Measurements from ENCODE around the gene FMN1.
A peak's percentile ranks its signal among the peaks of the same experiment; 100 is the strongest.

FMN1 gene

GRCh38 chr15:33145447-33145846 lies 49.1 kb downstream of the FMN1 start:
- Histone ChIP-seq H2AK5ac (ENCODE audit: low read length) (no peak overlapping the region), H3K23ac (ENCODE audit: low read length) (no peak overlapping the region), H3K14ac (ENCODE audit: low read length) (peak overlapping the region; percentile 66), H3K9me3 (ENCODE audit: insufficient read depth, low read depth, low read length) (no peaks in the 10 kb centered on the region), H3K36me3 (ENCODE audit: control insufficient read depth in 1 of 2, insufficient read depth in 2 of 2, low read length in 2 of 2) (no peaks in the 10 kb centered on the region), H3K4me2 (ENCODE audit: low read length) (no peak overlapping the region), H2BK120ac (ENCODE audit: insufficient read depth, low read length, poor library complexity) (peak overlapping the region; percentile 98), H2AFZ (ENCODE audit: insufficient read depth, low read length, poor library complexity) (peak overlapping the region; percentile 59), H3K4ac (ENCODE audit: low read depth, low read length) (no peak overlapping the region), H3K9ac (ENCODE audit: low read length) (no peak overlapping the region), H3K27ac (ENCODE audit: low read depth, low read length) (peak overlapping the region; percentile 11), H2BK12ac (ENCODE audit: low read length) (peak overlapping the region; percentile 94), H3K79me1 (ENCODE audit: low read length) (peaks cover 14% of the 10 kb centered on the region), H3K27me3 (ENCODE audit: insufficient read depth, low read length) (no peaks in the 10 kb centered on the region), H4K91ac (ENCODE audit: low read depth, low read length) (peak overlapping the region; percentile 99), H3K18ac (ENCODE audit: low read length) (peak overlapping the region; percentile 57), H3K4me1 (ENCODE audit: control insufficient read depth in 1 of 2, insufficient read depth in 2 of 2, low read length in 2 of 2) (peaks cover 4 to 8% of the 10 kb centered on the region in 2 experiments), H2BK5ac (ENCODE audit: low read depth, low read length, poor library complexity) (peak overlapping the region; percentile 77), H3K79me2 (ENCODE audit: control insufficient read depth, insufficient read depth, low read length, poor library complexity) (peaks cover 1% of the 10 kb centered on the region), H4K12ac (ENCODE audit: low read depth, low read length) (peak overlapping the region; percentile 36), H4K8ac (ENCODE audit: low read depth, low read length) (peak overlapping the region; percentile 75), H3K4me3 (ENCODE audit: low read depth, low read length) (no peak overlapping the region)
- WGBS (ENCODE audit: extremely low coverage, insufficient coverage, insufficient read length) = no CpG with 5 or more reads among the region's 6 CpGs
- DNase-seq = peak; percentile 68 to 79

- Histone ChIP-seq H3K18ac (ENCODE audit: low read length) (no peak overlapping the region), H3K79me1 (ENCODE audit: low read length) (peaks cover 14% of the 10 kb centered on the region), H2BK12ac (ENCODE audit: low read length) (no peak overlapping the region), H2AK5ac (ENCODE audit: low read length) (no peak overlapping the region), H3K79me2 (ENCODE audit: control insufficient read depth, insufficient read depth, low read length, poor library complexity) (peaks cover 1% of the 10 kb centered on the region), H2AFZ (ENCODE audit: insufficient read depth, low read length, poor library complexity) (no peak overlapping the region), H4K8ac (ENCODE audit: low read depth, low read length) (no peak overlapping the region), H3K27ac (ENCODE audit: low read depth, low read length) (no peak overlapping the region), H3K9me3 (ENCODE audit: insufficient read depth, low read depth, low read length) (no peaks in the 10 kb centered on the region), H3K4me2 (ENCODE audit: low read length) (no peak overlapping the region), H4K91ac (ENCODE audit: low read depth, low read length) (no peak overlapping the region), H2BK5ac (ENCODE audit: low read depth, low read length, poor library complexity) (no peak overlapping the region), H3K4me3 (ENCODE audit: low read depth, low read length) (no peak overlapping the region), H3K9ac (ENCODE audit: low read length) (no peak overlapping the region), H4K12ac (ENCODE audit: low read depth, low read length) (no peak overlapping the region), H3K14ac (ENCODE audit: low read length) (no peak overlapping the region), H3K4ac (ENCODE audit: low read depth, low read length) (no peak overlapping the region), H3K23ac (ENCODE audit: low read length) (no peak overlapping the region), H2BK120ac (ENCODE audit: insufficient read depth, low read length, poor library complexity) (no peak overlapping the region), H3K4me1 (ENCODE audit: control insufficient read depth in 1 of 2, insufficient read depth in 2 of 2, low read length in 2 of 2) (peaks cover 4 to 6% of the 10 kb centered on the region in 2 experiments), H3K27me3 (ENCODE audit: insufficient read depth, low read length) (no peaks in the 10 kb centered on the region), H3K36me3 (ENCODE audit: control insufficient read depth in 1 of 2, insufficient read depth in 2 of 2, low read length in 2 of 2) (no peaks in the 10 kb centered on the region)
- DNase-seq = no peak
- no CpG with 5 or more reads among the region's 2 CpGs for WGBS (ENCODE audit: extremely low coverage, insufficient coverage, insufficient read length)
These were observed 51.8 kb downstream of the FMN1 start for GRCh38 chr15:33142708-33143107.

- no peaks in the 10 kb centered on the region for H3K79me1 ChIP-seq (ENCODE audit: low read length)
- H4K8ac ChIP-seq (ENCODE audit: low read depth, low read length) = no peak overlapping the region
- no peak overlapping the region for H3K14ac ChIP-seq (ENCODE audit: low read length)
- no peak overlapping the region for H3K18ac ChIP-seq (ENCODE audit: low read length)
- H2BK12ac ChIP-seq (ENCODE audit: low read length) = no peak overlapping the region
- no peak overlapping the region for H2AFZ ChIP-seq (ENCODE audit: insufficient read depth, low read length, poor library complexity)
- H3K9ac ChIP-seq (ENCODE audit: low read length) = no peak overlapping the region
- no peak for DNase-seq
- H3K4me1 ChIP-seq (ENCODE audit: control insufficient read depth in 1 of 2, insufficient read depth in 2 of 2, low read length in 2 of 2) = no peaks in the 10 kb centered on the region
- no peak overlapping the region for H4K12ac ChIP-seq (ENCODE audit: low read depth, low read length)
- no peaks in the 10 kb centered on the region for H3K79me2 ChIP-seq (ENCODE audit: control insufficient read depth, insufficient read depth, low read length, poor library complexity)
- H2BK120ac ChIP-seq (ENCODE audit: insufficient read depth, low read length, poor library complexity) = no peak overlapping the region
- H3K23ac ChIP-seq (ENCODE audit: low read length) = no peak overlapping the region
- no peak overlapping the region for H3K4ac ChIP-seq (ENCODE audit: low read depth, low read length)
- H3K27me3 ChIP-seq (ENCODE audit: insufficient read depth, low read length) = no peaks in the 10 kb centered on the region
- no peak overlapping the region for H2AK5ac ChIP-seq (ENCODE audit: low read length)
- H3K36me3 ChIP-seq (ENCODE audit: control insufficient read depth in 1 of 2, insufficient read depth in 2 of 2, low read length in 2 of 2) = no peaks in the 10 kb centered on the region
- no peak overlapping the region for H3K27ac ChIP-seq (ENCODE audit: low read depth, low read length)
- no peak overlapping the region for H4K91ac ChIP-seq (ENCODE audit: low read depth, low read length)
- H3K4me3 ChIP-seq (ENCODE audit: low read depth, low read length) = no peak overlapping the region
- no peak overlapping the region for H2BK5ac ChIP-seq (ENCODE audit: low read depth, low read length, poor library complexity)
- no CpG with 5 or more reads among the region's 3 CpGs for WGBS (ENCODE audit: extremely low coverage, insufficient coverage, insufficient read length)
- H3K4me2 ChIP-seq (ENCODE audit: low read length) = no peak overlapping the region
- no peaks in the 10 kb centered on the region for H3K9me3 ChIP-seq (ENCODE audit: insufficient read depth, low read depth, low read length)
These were observed 56.5 kb downstream of the FMN1 start for GRCh38 chr15:33138000-33138399.

- no peak for DNase-seq
- Histone ChIP-seq H4K12ac (ENCODE audit: low read depth, low read length) (no peak overlapping the region), H3K36me3 (ENCODE audit: control insufficient read depth in 1 of 2, insufficient read depth in 2 of 2, low read length in 2 of 2) (no peaks in the 10 kb centered on the region), H2BK12ac (ENCODE audit: low read length) (no peak overlapping the region), H3K79me1 (ENCODE audit: low read length) (no peaks in the 10 kb centered on the region), H3K18ac (ENCODE audit: low read length) (no peak overlapping the region), H3K79me2 (ENCODE audit: control insufficient read depth, insufficient read depth, low read length, poor library complexity) (no peaks in the 10 kb centered on the region), H2AK5ac (ENCODE audit: low read length) (no peak overlapping the region), H3K4me1 (ENCODE audit: control insufficient read depth in 1 of 2, insufficient read depth in 2 of 2, low read length in 2 of 2) (no peaks in the 10 kb centered on the region), H3K27ac (ENCODE audit: low read depth, low read length) (no peak overlapping the region), H3K4ac (ENCODE audit: low read depth, low read length) (no peak overlapping the region), H3K9me3 (ENCODE audit: insufficient read depth, low read depth, low read length) (no peaks in the 10 kb centered on the region), H3K27me3 (ENCODE audit: insufficient read depth, low read length) (no peaks in the 10 kb centered on the region), H3K9ac (ENCODE audit: low read length) (no peak overlapping the region), H3K4me2 (ENCODE audit: low read length) (no peak overlapping the region), H2BK120ac (ENCODE audit: insufficient read depth, low read length, poor library complexity) (no peak overlapping the region), H3K4me3 (ENCODE audit: low read depth, low read length) (no peak overlapping the region), H3K14ac (ENCODE audit: low read length) (no peak overlapping the region), H3K23ac (ENCODE audit: low read length) (peak overlapping the region; percentile 55), H2AFZ (ENCODE audit: insufficient read depth, low read length, poor library complexity) (no peak overlapping the region), H2BK5ac (ENCODE audit: low read depth, low read length, poor library complexity) (no peak overlapping the region), H4K8ac (ENCODE audit: low read depth, low read length) (no peak overlapping the region), H4K91ac (ENCODE audit: low read depth, low read length) (no peak overlapping the region)
These were observed 57.4 kb downstream of the FMN1 start for GRCh38 chr15:33137101-33137500.
